ENCODE results near the gene SND1.
"Not testable (repeated sequence)": the region's sequence is repeated elsewhere in the genome, so short reads cannot be mapped to it uniquely, and the experiment has no call there.

SND1 gene

DNA sequence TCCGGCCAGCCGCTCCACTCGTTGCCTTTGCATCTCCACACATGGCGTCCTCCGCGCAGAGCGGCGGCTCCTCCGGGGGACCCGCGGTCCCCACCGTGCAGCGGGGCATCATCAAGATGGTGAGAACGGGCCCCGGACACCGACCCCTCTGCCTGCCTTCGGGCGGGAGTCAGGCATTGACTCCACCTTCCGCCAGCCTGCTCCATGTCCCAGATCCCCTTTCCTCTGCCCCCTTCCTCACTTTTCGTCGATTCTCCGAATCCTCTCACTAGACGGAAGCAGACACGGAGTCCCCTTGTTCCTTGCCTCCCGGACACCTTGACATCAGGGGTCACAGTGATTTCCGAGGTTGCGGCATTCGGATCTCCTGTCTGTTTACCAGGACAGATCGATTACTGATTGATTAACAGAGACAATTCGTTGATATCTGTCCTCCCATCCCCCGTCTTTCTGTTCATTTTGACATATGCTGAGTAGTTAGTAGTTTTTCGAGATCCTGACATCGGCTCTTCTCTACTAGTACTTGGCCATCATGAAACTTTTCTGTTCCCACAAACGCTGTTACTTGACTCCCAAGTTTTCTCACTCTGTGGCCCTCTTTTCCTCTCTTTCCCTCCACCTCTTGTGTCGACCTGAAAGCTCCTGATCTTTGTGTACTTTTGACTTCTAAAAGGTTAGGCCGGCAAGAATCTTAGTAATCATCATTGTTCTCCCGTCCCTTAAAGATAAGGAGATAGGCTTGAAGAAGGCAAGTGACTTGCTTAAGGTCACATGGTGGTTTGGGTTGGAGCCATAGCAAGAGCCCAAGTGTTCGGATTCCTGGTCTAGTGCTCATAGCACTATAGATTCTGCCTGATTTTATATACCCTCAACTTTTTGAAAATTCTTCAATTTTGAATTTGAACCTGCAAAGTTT lies 597 bp downstream of the SND1 start:
- DNase-seq (ENCODE audit: low read depth), result no peak

DNA sequence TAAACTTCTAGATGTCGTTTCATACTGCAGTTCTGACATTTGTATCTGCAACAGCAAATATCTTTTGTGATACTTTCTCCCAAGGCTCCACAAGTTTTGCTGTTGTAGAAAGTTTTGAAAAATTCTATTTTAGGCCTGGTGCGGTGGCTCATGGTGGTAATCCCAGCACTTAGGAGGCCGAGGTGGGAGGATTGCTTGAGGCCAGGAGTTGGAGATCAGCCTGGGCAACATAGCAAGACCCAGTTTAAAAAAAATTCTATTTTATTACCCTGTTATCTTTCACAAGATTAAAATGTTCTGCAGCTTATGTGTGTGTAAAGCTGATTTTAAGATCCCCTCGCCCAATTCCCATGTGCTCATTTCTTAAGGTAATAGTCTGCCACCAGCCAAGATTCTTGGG lies 1.4 kb downstream of the SND1 start:
- no peak for DNase-seq (ENCODE audit: low read depth)

DNA sequence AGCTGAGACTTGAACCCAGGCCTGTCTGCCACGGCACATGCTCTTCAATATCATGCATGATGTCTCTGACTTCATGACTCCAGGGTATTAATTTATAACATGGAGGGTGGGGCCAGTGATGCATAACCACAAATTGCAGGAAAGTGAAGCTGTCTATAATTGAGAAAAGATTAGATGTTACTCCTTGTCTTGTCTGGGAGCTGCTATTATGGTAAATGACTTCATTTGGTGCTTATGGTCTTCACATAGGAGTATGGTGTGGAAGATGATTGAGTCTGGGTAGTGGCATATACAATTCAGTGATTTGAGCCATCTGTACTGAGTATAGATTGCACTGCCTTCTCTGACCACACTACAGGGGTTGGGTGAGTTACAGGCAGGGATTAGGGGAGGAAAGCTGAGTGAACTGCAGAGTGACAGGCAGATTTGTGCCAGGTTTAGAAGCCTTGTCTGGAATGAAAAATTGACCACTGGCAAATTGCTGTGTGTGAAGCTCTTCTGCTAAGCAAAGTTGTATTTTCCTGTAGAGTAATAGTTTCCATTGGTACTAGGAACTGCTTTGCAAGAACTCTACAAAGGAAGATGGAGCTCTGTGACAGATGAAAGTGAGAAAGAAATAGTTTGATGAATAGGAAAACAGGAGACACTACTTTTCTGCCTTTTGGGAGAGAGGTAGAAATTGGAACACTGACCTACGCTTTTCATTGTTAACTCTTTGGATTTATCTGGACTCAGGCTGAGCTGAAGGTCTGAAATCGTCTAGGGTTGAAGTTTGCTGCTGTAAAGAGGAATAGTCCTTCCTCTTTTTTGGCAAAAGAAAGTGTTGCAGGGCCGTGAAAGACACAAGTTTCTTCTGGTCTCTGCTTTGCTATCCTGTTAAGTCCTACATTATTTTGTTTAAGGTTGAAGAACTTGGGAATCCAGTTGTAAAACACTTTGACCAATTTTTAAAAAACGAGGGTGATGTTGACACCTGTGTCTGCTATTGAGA lies 2.7 kb downstream of the SND1 start:
- DNase-seq (ENCODE audit: low read depth), result no peak

DNA sequence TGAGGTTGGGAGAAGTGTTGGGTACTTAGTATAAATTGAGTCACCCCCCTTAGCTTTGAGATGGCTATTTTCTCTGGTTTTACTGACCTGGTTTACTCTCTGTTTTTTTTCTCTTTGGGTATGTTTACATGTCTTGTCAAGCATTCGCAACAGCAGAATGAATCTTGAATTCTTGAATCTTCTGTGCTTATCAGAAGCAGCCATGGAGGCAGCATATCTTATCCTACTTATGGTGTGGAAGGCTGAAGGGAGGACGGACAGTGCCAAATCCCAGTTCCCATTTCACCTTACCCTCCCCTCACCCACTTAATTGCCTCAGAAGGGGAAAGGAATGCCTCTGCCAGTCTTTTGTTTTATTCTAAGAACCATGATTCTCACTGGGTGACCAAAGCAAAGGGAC lies 3.7 kb downstream of the SND1 start:
- DNase-seq (ENCODE audit: low read depth), result no peak

DNA sequence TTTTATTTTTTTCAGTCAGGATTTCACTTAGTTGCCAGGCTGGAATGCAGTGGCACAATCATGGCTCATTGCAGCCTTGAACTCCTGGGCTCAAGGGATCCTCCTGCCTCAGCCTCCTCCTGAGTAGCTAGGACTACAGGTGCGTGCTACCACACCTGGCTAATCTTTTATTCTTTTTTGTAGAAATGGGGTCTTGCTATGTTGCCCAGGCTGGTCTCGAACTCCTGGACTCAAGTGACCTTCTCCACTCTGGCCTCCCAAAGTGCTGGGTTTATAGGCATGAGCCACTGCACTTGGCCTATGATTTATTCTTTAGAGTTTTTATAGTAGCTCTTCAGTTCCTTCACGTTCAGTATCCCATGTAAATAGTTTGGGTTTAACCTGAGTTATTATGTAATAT lies 5.5 kb downstream of the SND1 start:
- no peak for DNase-seq (ENCODE audit: low read depth)

DNA sequence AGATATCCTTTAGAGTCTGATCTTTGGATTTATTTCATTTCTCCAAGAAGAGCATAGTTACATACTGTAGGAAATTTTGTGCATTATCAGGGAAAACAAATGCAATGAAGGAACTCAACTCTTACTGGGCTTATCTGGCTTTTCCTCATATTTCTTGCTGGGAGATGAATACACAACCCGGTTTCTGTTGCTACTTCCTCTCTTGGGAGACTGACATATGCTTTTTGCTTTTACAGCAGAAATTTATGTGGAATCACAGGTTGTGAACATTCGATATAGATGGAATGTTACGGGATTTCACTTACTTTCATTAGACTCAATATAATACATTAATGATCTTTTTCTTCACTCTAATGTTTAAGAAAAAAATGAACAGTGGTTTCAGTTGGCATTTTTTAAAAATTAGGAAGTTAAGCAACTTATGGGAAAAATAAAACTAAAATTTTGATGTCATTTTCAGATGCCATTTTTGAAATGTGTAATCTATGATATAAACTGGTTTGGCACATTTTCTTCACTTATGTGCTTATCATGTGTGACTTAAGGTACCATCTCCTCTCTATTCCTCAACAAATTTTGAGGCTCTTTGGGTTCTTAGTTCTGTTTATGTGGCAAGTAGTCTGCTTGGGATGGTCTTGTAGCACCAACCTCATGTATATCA lies 7.1 kb downstream of the SND1 start:
- DNase-seq (ENCODE audit: low read depth), result no peak

DNA sequence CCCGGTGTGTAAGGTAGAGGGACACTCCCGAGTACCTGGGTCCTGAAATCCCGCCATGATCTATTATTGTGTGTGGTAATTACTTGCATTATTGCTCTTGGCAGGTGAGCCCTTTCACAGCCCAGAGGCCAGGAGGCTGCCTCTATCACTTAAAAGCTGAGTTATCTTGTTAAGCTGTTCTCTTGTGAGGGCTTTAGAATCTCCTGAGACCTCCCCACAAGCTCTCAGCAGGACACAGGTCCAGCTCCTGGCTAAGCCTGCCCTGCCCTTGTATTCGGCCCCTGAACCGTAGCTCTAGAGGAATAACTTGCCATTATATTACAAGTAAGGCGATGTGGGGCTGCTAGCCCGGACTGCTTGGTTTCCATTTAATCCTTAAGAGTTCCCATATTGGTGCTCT lies 13.9 kb downstream of the SND1 start:
- no peak for DNase-seq (ENCODE audit: low read depth)

DNA sequence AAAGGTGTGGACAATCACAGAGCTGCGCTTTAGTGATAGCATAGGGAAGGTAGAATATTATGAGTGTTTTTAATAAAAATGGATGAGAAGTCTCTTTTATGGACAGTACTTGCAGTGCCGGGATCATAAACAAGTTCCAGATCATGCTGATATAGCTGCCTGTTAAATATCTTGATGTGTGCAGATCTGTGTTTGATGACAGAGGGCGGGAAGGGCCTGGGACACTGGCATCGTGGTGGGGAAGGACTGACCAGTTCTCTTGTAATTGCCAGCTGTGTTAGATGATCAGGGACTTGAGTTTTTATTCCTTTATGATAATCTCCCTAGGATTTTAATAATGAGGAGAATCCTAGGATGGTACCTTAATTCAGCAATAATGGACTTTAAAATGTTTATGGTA lies 14.6 kb downstream of the SND1 start:
- DNase-seq (ENCODE audit: low read depth), result no peak

DNA sequence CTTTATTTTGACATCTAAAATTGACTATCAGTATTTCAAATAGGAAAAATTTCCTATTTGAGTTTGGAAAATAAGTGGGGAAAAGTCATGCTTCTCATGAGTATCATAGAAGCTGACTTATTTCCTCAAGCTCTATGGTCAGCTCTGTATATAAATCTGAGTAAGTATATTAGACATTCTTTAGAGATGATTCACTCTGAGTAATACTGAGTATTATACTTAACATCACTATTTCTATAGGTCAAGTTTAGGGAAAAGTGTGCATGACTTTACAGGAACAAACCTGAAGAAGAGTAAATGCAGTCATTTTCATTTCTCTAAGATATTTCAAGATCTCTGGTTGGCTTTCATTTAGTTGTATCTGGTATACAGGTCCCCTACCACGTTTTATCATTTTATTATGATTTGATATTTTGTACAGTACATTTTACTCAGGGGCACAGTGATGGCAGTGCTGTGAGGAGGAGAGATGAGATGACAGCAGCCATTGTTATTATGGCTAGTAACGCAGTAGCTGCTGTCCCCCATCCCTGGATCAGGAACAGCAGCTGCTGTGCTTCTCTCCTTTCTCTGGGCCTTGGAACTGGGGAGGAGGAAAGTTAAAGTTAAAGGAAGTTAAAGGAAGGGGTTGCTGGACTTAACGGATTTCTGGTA lies 15.2 kb downstream of the SND1 start:
- no peak for DNase-seq (ENCODE audit: low read depth)

DNA sequence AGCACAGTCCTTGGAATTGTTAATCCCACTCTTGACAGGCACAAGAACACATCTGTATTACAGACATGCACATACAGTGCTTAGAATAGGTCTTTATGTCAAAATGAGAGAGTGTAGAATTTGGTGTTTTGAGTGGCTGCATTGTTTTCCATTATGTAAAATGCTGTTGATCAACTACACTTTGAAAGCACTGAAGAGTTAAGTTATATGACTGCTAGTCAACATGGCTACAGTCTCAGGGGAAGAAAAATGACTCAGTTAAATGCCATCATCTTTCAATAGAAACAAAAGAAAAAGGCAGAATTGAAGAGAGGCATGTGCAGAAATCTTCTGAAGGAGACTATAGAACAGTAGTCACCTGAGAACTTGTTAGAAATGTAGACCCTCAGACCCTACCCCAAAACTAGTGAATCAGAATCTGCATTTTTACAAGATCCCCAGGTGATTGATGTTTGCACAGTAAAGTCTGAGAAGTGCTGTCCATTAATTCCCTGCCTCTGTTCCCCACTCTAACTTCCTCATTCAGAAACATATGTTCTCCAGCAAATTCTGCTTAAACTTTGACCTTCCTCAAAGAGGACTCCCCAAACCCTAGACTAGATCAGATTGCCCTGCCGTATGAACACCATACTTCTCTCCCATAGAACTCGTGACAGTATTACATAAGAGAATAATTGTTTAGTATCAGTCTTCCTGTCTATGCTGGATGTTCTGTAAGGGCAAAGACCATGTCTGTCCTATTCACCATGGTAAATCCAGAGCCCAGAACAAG lies 16.0 kb downstream of the SND1 start:
- no peak for DNase-seq (ENCODE audit: low read depth)

DNA sequence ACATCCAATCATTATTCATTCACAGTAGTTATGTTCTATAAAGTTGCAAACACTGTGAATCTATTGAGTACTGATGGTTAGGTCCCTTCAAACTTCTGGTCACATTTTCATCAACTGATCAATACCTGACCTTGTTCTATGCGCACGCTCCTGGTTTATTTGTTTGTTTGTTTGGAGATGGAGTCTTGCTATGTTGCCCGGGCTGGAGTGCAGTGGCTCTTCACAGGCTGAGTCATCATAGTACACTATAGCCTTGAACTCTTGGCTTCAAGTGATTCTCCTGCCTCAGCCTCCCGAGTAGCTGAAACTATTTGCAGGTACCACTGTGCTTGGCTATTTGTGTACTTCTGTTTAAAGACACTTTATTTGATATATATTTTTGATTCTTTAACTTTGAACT lies 19.3 kb downstream of the SND1 start:
- no peak for DNase-seq (ENCODE audit: low read depth)

DNA sequence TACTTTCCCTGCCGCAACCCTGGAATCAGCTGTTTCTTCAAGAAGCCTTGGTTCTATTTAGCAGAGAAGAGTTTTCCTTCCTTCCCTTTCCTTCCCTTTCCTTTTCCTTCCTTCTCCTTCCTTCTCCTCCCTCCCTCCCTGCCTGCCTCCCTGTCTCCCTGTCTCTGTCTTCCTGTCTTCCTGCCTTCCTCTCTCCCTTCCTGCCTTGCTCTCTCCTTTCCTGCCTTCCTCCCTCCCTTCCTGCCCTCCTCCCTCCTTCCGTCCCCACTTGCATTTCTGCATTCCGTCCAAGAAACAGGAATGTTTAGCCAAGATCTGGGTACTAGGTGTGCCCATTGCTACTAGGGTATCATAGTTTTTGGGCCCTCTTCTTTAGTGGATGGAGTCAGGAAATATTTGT lies 21.9 kb downstream of the SND1 start:
- DNase-seq (ENCODE audit: low read depth), result no peak

DNA sequence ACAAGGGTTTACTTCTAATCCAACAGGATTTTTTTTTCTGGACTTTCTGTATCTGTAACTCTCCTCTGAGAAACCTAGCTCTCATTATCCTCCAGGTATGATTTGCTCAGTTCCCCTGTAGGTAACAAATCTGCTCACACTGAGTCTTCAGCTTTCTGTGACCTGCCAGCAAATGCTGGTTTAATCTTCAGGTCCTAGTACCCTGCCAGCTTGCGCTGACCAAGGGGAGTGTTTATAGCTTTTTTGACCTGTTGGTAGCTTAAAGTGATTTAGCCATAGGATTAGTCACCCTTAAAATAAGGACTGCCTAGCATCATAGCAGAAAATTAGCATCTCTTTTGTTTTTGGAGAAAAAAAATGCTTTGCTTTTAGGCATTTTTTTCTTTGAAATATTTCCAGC lies 22.4 kb downstream of the SND1 start:
- no peak for DNase-seq (ENCODE audit: low read depth)

DNA sequence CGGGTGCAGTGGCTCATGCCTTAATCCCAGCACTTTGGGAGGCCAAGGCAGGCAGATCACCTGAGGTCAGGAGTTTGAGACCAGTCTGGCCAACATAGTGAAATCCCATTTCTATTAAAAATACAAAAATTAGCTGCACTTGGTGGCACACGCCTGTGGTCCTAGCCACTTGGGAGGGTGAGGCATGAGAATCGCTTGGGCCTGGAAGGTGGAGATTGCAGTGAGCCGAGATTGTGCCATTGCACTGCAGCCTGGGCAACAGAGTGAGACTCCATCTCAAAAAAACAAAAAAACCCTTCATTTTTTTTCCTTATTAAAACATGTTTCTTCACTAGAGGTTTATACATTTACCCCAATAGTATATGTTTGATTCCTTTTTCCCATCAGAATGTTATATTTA lies 22.9 kb downstream of the SND1 start:
- DNase-seq (ENCODE audit: low read depth), result not testable (repeated sequence)

DNA sequence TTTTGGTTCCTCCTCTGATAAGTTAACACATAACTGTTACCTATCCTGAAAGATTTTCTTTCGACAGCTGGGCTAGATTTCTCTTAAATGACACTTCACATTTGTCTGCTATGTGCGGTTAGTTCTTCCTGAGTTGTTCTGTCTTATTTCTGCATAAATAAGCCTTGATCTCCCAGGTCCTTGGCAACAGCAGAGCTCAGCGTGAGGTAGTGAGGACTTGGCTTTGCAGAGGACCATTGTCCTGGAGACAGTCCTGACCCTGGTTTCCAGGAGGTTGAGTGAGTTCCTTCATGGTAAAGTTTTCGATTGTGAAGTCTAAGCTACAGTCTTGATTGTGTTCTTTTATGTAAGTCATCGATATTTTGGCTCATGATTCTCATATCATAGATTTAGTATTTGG lies 23.7 kb downstream of the SND1 start:
- no peak for DNase-seq (ENCODE audit: low read depth)

DNA sequence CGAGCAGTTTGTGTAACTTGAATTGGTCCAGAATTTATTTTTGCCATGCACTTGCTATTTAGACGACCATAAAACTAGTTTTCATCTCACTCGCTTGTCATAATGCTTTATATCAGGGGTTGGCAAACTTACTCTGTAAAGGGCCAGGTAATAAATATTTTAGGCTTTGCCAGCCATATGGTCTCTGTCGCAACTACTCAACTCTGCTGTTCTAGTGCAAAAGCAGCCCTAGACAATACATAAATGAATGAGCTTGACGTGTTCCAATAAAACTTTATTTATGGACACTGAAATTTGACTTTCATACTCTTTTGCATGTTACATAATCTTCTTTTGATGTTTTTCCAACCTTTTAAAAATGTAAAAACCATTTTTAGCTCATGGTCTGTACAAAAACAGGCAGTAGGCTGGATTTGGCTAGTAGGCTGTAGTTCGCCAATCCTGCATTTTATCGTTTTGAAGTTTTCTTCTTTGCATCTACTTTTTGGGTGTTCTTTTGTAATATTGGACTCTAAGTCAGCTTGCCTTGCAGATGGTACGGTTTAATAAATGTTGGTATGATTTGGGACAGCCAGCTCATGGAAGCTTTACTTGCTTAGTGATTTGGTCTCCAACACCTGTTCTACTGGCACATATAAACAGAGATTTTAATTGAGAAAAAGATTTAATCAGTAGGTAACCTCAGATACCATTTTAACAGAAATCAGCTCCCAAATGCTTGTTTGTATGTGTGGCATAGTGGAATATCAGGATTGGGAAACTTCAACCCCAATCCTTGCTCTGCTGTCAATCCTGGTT lies 25.6 kb downstream of the SND1 start:
- DNase-seq (ENCODE audit: low read depth), result no peak

DNA sequence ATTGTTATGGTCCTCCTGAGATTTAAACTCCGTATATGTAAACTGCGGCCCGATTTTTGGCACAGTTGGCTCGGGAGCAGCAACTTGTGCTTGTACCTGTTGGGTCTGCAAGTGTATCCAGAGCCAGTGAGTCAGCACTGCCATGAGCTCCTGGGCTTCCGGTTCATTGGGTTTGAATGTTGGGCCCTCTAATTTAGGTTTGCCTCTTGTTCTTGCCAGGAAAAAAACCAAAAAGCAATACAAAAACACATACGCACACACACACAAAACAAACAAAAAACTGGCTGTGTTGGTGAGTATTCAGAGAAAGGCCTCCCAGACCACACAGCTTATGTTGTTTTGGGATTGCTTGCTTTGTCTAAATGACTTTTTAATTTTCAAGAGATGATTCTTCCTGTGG lies 26.3 kb downstream of the SND1 start:
- DNase-seq (ENCODE audit: low read depth), result no peak

DNA sequence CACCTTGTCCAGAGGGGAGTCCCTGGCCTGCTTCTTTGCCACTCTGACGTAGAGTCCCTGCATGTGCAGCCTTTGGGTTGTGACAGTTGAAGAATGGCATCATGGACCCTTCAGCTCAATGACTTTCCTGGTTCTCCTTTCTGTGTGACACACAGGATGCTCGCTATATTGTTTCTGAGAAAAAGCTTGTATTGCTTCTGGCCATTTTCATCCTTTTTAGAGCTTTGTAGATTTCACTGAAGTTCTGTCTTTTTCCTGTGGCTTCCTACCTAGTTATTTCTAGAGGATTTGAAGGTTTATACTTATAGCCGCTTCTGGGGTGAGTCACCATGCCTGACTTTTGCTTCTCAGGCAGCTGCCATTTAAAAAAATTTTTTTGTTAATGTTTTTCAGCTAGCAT lies 27.0 kb downstream of the SND1 start:
- DNase-seq (ENCODE audit: low read depth), result no peak

DNA sequence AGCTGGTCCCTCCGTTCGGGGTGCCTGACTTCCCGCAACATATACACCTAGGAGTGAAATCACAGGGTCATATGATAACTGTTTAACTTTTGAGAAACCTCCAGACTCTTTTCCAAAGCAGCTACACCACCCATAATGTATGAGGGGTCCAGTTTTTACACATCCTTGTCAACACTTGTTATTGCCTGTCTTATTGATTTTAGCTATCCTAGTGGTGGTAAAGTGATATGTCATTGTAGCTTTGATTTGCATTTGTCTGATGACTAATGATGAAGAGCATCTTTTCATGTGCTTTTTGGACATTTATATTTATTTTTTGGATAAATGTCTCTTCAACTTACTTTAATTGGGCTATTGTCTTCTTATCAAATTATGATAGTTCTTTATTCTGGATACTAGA lies 29.0 kb downstream of the SND1 start:
- DNase-seq (ENCODE audit: low read depth), result no peak

DNA sequence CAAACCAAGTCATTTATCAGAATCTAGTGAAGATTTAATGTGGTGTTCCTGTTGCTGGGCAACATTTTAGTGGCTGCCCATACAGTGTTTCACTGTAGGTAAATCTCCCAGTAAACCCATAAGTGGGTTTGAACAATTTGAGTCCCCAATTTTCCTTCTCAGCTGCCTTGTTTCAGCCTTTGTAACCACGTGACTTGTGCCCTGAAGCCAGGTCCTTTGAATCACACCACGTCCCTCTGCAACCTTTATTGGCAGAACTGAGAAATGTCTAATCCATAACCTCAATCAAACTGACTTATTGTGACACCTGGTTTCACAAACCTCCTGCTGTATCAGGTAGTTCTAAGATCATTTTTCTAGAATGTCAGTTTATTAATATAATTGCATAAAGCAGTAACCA lies 30.1 kb downstream of the SND1 start:
- DNase-seq (ENCODE audit: low read depth), result no peak

All from HS-27A (cell line).